ENCODE results near the gene GPSM3. TPM values are rescaled to one million over a fixed set of nuclear protein-coding genes. Genes with fewer than 3 reads are reported as not detected.

Gene GPSM3
- total and polyA plus RNA-seq, 2 of the 13 experiments (the other 11 are each of a cell fraction or from before 2014, with no cell fraction given), result 0.18 to 6.2 TPM

DNA sequence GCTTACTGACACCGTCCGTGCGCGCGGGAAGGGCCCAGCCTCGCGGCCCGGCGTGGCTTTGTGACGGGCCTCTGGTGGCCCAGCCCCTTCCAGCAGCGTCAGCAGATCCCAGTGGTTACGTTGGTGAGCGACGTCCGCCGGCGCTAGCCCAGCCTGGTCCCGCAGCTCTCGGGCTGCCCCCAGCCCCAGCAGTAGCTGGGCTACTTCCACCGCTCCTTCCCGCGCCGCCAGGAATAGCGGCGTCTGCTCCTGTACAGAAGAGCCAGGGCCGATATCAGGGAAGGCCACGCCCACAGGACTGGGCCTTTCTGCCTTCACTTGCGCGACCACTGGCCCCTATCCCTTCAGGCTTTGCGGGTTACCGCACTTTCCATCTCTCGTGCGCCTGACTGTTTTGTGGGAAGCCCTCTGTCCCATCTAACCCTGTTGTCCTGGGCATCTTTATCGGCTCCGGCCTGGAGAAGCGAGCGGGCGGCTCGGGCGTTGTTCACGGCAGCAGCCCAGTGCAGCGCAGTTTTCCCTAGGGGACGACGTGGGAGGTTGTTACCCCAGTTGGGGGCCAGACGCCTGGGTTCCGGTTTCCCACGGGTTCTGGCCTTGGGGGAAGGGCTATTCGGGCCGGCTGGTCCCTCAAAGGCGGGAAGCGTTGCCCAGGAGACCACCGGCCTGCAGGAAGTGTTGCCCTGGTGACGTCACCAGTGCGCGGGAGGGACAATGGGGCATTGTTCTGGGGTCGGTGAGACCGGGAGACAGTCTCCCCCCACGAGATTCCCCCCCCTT is 3.6 kb upstream of the GPSM3 start (continued):
- TF ChIP-seq HNF4G (IDR thresholded peaks at IDR 0.05; ENCODE audit: borderline replicate concordance, low read depth, low read length) (no peak), HNF4G (CRISPR knock-in tag; IDR thresholded peaks at IDR 0.05; ENCODE audit: borderline replicate concordance, low read depth) (no peak), SP5 (CRISPR knock-in tag; IDR thresholded peaks at IDR 0.05; ENCODE audit: borderline replicate concordance, low read depth) (no peak), ATRX (CRISPR knock-in tag; IDR thresholded peaks at IDR 0.05; ENCODE audit: borderline replicate concordance) (no peak), ZFP1 (CRISPR knock-in tag; IDR thresholded peaks at IDR 0.05) (peak; percentile 17; the same call in 1 of the 2 replicates), ZNF713 (CRISPR knock-in tag; IDR thresholded peaks at IDR 0.05) (no peak), PRPF4 (IDR thresholded peaks at IDR 0.05; ENCODE audit: low read depth, low read length, poor library complexity, severe bottlenecking) (no peak), ZNF737 (CRISPR knock-in tag; IDR thresholded peaks at IDR 0.05; ENCODE audit: borderline replicate concordance) (no peak), DMAP1 (CRISPR knock-in tag; IDR thresholded peaks at IDR 0.05) (peak; percentile 86), SIN3B (IDR thresholded peaks at IDR 0.05; ENCODE audit: low read length) (no peak), FOSL2 (CRISPR knock-in tag; IDR thresholded peaks at IDR 0.05) (peak; percentile 34; the same call in 1 of the 2 replicates), ZNF501 (CRISPR knock-in tag; IDR thresholded peaks at IDR 0.05) (peak; percentile 96), TBX2 (CRISPR knock-in tag; IDR thresholded peaks at IDR 0.05; ENCODE audit: borderline replicate concordance) (peak; percentile 81), ZSCAN21 (CRISPR knock-in tag; IDR thresholded peaks at IDR 0.05; ENCODE audit: borderline replicate concordance) (peak; percentile 88), FOSL1 (CRISPR knock-in tag; IDR thresholded peaks at IDR 0.05; ENCODE audit: borderline replicate concordance) (0 out of 2 replicates have a peak, but pooled peaks have one; percentile 4), NFE2L1 (CRISPR knock-in tag; IDR thresholded peaks at IDR 0.05; ENCODE audit: borderline replicate concordance) (peak; percentile 82; the same call in 1 of the 2 replicates), ZNF224 (CRISPR knock-in tag; IDR thresholded peaks at IDR 0.05) (peak; percentile 90), ZNF326 (CRISPR knock-in tag; IDR thresholded peaks at IDR 0.05; ENCODE audit: borderline replicate concordance) (no peak), SOX5 (CRISPR knock-in tag; IDR thresholded peaks at IDR 0.05; ENCODE audit: borderline replicate concordance) (peak; percentile 97), ZNF552 (CRISPR knock-in tag; IDR thresholded peaks at IDR 0.05; ENCODE audit: borderline replicate concordance) (peak; percentile 82), FOXK2 (IDR thresholded peaks at IDR 0.05) (no peak)
- TF ChIP-seq, protein P1, sequence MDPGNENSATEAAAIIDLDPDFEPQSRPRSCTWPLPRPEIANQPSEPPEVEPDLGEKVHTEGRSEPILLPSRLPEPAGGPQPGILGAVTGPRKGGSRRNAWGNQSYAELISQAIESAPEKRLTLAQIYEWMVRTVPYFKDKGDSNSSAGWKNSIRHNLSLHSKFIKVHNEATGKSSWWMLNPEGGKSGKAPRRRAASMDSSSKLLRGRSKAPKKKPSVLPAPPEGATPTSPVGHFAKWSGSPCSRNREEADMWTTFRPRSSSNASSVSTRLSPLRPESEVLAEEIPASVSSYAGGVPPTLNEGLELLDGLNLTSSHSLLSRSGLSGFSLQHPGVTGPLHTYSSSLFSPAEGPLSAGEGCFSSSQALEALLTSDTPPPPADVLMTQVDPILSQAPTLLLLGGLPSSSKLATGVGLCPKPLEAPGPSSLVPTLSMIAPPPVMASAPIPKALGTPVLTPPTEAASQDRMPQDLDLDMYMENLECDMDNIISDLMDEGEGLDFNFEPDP (CRISPR knock-in tag; conservative IDR thresholded peaks at IDR 0.05), result 0 out of 2 replicates have a peak, but pooled peaks have one; percentile 85
- TF ChIP-seq, protein P2, sequence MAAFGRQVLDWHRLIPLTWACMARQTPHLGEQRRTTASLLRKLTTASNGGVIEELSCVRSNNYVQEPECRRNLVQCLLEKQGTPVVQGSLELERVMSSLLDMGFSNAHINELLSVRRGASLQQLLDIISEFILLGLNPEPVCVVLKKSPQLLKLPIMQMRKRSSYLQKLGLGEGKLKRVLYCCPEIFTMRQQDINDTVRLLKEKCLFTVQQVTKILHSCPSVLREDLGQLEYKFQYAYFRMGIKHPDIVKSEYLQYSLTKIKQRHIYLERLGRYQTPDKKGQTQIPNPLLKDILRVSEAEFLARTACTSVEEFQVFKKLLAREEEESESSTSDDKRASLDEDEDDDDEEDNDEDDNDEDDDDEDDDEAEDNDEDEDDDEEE (CRISPR knock-in tag; IDR thresholded peaks at IDR 0.05), result peak; percentile 88
- TF ChIP-seq, protein P3, sequence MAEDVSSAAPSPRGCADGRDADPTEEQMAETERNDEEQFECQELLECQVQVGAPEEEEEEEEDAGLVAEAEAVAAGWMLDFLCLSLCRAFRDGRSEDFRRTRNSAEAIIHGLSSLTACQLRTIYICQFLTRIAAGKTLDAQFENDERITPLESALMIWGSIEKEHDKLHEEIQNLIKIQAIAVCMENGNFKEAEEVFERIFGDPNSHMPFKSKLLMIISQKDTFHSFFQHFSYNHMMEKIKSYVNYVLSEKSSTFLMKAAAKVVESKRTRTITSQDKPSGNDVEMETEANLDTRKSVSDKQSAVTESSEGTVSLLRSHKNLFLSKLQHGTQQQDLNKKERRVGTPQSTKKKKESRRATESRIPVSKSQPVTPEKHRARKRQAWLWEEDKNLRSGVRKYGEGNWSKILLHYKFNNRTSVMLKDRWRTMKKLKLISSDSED (CRISPR knock-in tag; IDR thresholded peaks at IDR 0.05), result no peak
- TF ChIP-seq, protein P4, sequence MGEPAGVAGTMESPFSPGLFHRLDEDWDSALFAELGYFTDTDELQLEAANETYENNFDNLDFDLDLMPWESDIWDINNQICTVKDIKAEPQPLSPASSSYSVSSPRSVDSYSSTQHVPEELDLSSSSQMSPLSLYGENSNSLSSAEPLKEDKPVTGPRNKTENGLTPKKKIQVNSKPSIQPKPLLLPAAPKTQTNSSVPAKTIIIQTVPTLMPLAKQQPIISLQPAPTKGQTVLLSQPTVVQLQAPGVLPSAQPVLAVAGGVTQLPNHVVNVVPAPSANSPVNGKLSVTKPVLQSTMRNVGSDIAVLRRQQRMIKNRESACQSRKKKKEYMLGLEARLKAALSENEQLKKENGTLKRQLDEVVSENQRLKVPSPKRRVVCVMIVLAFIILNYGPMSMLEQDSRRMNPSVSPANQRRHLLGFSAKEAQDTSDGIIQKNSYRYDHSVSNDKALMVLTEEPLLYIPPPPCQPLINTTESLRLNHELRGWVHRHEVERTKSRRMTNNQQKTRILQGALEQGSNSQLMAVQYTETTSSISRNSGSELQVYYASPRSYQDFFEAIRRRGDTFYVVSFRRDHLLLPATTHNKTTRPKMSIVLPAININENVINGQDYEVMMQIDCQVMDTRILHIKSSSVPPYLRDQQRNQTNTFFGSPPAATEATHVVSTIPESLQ (CRISPR knock-in tag; conservative IDR thresholded peaks at IDR 0.05), result no peak
- TF ChIP-seq, protein P5, sequence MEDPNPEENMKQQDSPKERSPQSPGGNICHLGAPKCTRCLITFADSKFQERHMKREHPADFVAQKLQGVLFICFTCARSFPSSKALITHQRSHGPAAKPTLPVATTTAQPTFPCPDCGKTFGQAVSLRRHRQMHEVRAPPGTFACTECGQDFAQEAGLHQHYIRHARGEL (CRISPR knock-in tag; IDR thresholded peaks at IDR 0.05), result no peak
